Smooth muscle cell (in vitro differentiated cells): ENCODE measurements around the gene GALNT15. TPM values are rescaled to one million over a fixed set of nuclear protein-coding genes. Genes with fewer than 3 reads are reported as not detected.

ENCODE experiments used
- polyA plus RNA-seq: library from polyadenylated mRNA; unstranded; fragments of >200 nt; fragmentation: Nextera tagmentation; extraction: Ambion mirVana; gene quantifications from 2 replicates; pipeline ENCODE4 v1.2.1, GENCODE V29; 2016
- total RNA-seq: library from RNA; depleted of rRNA; stranded (reverse); fragments of >200 nt; gene quantifications from 2 replicates; pipeline ENCODE4 v1.2.3, GENCODE V29; 2014

GALNT15 gene
- total and polyA plus RNA-seq, 2 experiments from 2014 or later = 0.45 to 1.3 TPM

Other genes with a start within 250 kb of the GALNT15 start
- 42.9 and 44.7 TPM in 2 replicates for gene DPH3, start 90.3 kb downstream of the GALNT15 start, total RNA-seq
- 69.5 and 78.8 TPM in 2 replicates for gene DPH3, start 90.3 kb downstream of the GALNT15 start, polyA plus RNA-seq
- 13.3 and 15.7 TPM in 2 replicates for gene OXNAD1, start 90.5 kb downstream of the GALNT15 start, total RNA-seq
- 9.2 and 12.4 TPM in 2 replicates for gene OXNAD1, start 90.5 kb downstream of the GALNT15 start, polyA plus RNA-seq